ENCODE results near the gene ANKRD60. TPM values are rescaled to one million over a fixed set of nuclear protein-coding genes. Genes with fewer than 3 reads are reported as not detected.
A peak's percentile ranks its signal among the peaks of the same experiment; 100 is the strongest.

The ANKRD60 gene
- total RNA-seq, 1 experiment from 2014 or later: not detected

DNA sequence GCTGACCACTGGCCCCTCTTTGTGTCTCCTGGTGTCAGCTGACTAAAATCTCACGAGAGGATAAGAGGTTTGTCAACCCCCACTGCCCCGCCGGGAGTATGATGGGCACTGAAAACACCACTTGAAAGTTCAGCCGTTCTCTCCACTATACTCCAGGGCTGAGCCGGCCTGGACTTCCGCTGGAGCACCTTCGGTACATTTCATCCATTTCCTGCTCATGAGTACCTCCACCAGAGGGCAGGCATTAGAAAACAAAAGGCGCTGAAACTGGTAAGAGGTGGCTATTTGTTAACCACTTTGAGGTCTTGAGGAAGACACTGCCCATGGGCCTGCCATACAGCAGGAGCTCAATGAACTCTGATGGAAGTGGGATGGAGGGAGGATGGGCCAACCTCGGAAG lies 17.9 kb upstream of the ANKRD60 start:
- H3K23me2 ChIP-seq (ENCODE audit: insufficient read length, low read depth, low read length, poor library complexity, severe bottlenecking): no peaks in the 10 kb centered on the region
- H3K23ac ChIP-seq (ENCODE audit: insufficient read length, low read depth, low read length): no peak overlapping the region
- H3K56ac ChIP-seq (ENCODE audit: insufficient read length, low read depth, low read length): no peak overlapping the region
- H3K4ac ChIP-seq (ENCODE audit: low read depth, low read length): no peak overlapping the region
- H3K27me3 ChIP-seq (ENCODE audit: insufficient read depth, low read length): no peaks in the 10 kb centered on the region
- no peak overlapping the region for H2AK5ac ChIP-seq (ENCODE audit: insufficient read length, low read length)
- no peak overlapping the region for H4K91ac ChIP-seq (ENCODE audit: insufficient read length, low read depth, low read length)
- H2BK15ac ChIP-seq (ENCODE audit: low read depth, low read length): no peak overlapping the region
- H3K4me2 ChIP-seq (ENCODE audit: insufficient read depth, insufficient read length, low read length): no peak overlapping the region
- H2BK20ac ChIP-seq (ENCODE audit: low read depth, low read length, poor library complexity, severe bottlenecking): no peak overlapping the region
- WGBS (ENCODE audit: extremely low coverage, insufficient read length, low lambda C conversion rate): no CpG with 5 or more reads among the region's 9 CpGs
- peak; percentile 56 for DNase-seq
- Mint-ChIP-seq H3K4me3 (no peak overlapping the region), H3K4me1 (peaks cover 7 to 9% of the 10 kb centered on the region in 2 experiments), H3K27ac (peak overlapping the region in 1 of 3 experiments; percentile 57; a peak in 1 of 7 replicates), H3K9me3 (no peaks in the 10 kb centered on the region), H3K36me3 (ENCODE audit: insufficient read depth in 1 of 3, low read depth in 3 of 3) (peaks cover 14 to 48% (median 45%) of the 10 kb centered on the region in 3 experiments), H3K27me3 (ENCODE audit: low read depth) (no peaks in the 10 kb centered on the region)
- H3T11ph ChIP-seq (ENCODE audit: low read length): no peak overlapping the region
- no peak overlapping the region for H3K18ac ChIP-seq (ENCODE audit: insufficient read length, low read depth, low read length)
- TF ChIP-seq, protein P1, sequence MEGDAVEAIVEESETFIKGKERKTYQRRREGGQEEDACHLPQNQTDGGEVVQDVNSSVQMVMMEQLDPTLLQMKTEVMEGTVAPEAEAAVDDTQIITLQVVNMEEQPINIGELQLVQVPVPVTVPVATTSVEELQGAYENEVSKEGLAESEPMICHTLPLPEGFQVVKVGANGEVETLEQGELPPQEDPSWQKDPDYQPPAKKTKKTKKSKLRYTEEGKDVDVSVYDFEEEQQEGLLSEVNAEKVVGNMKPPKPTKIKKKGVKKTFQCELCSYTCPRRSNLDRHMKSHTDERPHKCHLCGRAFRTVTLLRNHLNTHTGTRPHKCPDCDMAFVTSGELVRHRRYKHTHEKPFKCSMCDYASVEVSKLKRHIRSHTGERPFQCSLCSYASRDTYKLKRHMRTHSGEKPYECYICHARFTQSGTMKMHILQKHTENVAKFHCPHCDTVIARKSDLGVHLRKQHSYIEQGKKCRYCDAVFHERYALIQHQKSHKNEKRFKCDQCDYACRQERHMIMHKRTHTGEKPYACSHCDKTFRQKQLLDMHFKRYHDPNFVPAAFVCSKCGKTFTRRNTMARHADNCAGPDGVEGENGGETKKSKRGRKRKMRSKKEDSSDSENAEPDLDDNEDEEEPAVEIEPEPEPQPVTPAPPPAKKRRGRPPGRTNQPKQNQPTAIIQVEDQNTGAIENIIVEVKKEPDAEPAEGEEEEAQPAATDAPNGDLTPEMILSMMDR (conservative IDR thresholded peaks at IDR 0.05): peak; percentile 64
- H3K14ac ChIP-seq (ENCODE audit: insufficient read depth, low read length): no peak overlapping the region
- H3K27ac ChIP-seq (ENCODE audit: insufficient read length, low read depth, low read length): no peak overlapping the region
- H4K20me1 ChIP-seq (ENCODE audit: control insufficient read depth, insufficient read depth, insufficient read length): no peaks in the 10 kb centered on the region
- no peak overlapping the region for H4K8ac ChIP-seq (replicated peaks; ENCODE audit: insufficient read length, low read depth, low read length)
- H2BK5ac ChIP-seq (ENCODE audit: insufficient read length, low read length): no peak overlapping the region
- no peak overlapping the region for H2BK120ac ChIP-seq (ENCODE audit: low read depth, low read length, poor library complexity, severe bottlenecking)
- H3K9me3 ChIP-seq (ENCODE audit: control insufficient read depth, low read depth, low read length): no peaks in the 10 kb centered on the region
- H3K79me2 ChIP-seq (ENCODE audit: insufficient read depth, low read length): no peaks in the 10 kb centered on the region
- no peak overlapping the region for H3K9ac ChIP-seq (ENCODE audit: extremely low read depth, insufficient read length, low read length)
- no peak overlapping the region for H2AFZ ChIP-seq (ENCODE audit: low read length)
- no peak overlapping the region for H2BK12ac ChIP-seq (ENCODE audit: insufficient read length, low read depth, low read length)
- no peak overlapping the region for H4K5ac ChIP-seq (ENCODE audit: insufficient read length, low read depth, low read length)
- H3K4me1 ChIP-seq (ENCODE audit: insufficient read depth, low read length): no peaks in the 10 kb centered on the region
- no peaks in the 10 kb centered on the region for H3K79me1 ChIP-seq (ENCODE audit: insufficient read depth, low read depth, low read length, poor library complexity, severe bottlenecking)
